Naive B cell (primary cell): ENCODE measurements around the gene CCDC179. TPM values are rescaled to one million over a fixed set of nuclear protein-coding genes. Genes with fewer than 3 reads are reported as not detected.

ENCODE experiments used
- ATAC-seq, 2 donors: fragments of 150-1000 bp; cut with Tn5 transposase; 2 replicates each; pipeline ENCODE4 v1.10.0; 2021; ENCODE audit warnings: low read depth in 2 of 2, mild to moderate bottlenecking in 2 of 2, moderate library complexity in 2 of 2
- DNase-seq: peaks from one replicate; pipeline ENCODE4 v3.0.0; 2022
- H3K27ac Mint-ChIP-seq, 6 donors: one replicate each; pipeline ENCODE4 v1.8.0; 2020 to 2022; ENCODE audit warnings: mild to moderate bottlenecking in 6 of 6, mixed read lengths in 6 of 6, moderate library complexity in 5 of 6, inconsistent platforms in 2 of 6
- H3K27me3 Mint-ChIP-seq, 3 donors: one replicate each; pipeline ENCODE4 v1.8.0; 2021 to 2022; ENCODE audit warnings: mixed read lengths in 3 of 3, mild to moderate bottlenecking in 1 of 3
- H3K36me3 Mint-ChIP-seq, 2 donors: one replicate each; pipeline ENCODE4 v1.8.0; 2020 to 2022; ENCODE audit warnings: mixed read lengths in 2 of 2, inconsistent platforms in 1 of 2, mild to moderate bottlenecking in 1 of 2
- H3K4me1 Mint-ChIP-seq, 3 donors: one replicate each; pipeline ENCODE4 v1.8.0; 2020 to 2022; ENCODE audit warnings: mixed read lengths in 3 of 3, inconsistent platforms in 1 of 3, mild to moderate bottlenecking in 1 of 3, moderate library complexity in 1 of 3
- H3K4me3 Mint-ChIP-seq, 8 donors: one replicate each; pipeline ENCODE4 v1.8.0; 2020 to 2022; ENCODE audit warnings: mild to moderate bottlenecking in 8 of 8, mixed read lengths in 8 of 8, moderate library complexity in 8 of 8, inconsistent platforms in 2 of 8
- H3K9me3 Mint-ChIP-seq, 7 donors: one replicate each; pipeline ENCODE4 v1.8.0; 2020 to 2022; ENCODE audit warnings: mixed read lengths in 7 of 7, mild to moderate bottlenecking in 5 of 7, inconsistent platforms in 2 of 7, moderate library complexity in 1 of 7
- polyA plus RNA-seq, 6 donors: library from polyadenylated mRNA; unstranded; fragments of 300-500 nt; fragmentation: Illumina TruSeq; gene quantifications; one replicate each; pipeline ENCODE4 v1.2.3, GENCODE V29; 2021; ENCODE audit warnings: low read depth in 6 of 6

The CCDC179 gene
- polyA plus RNA-seq, 6 donors from 2014 or later, result not detected

GRCh38 chr11:22798901-22799300 is 61.4 kb downstream of the CCDC179 start:
- Mint-ChIP-seq H3K9me3 (no peaks in the 10 kb centered on the region), H3K36me3 (no peaks in the 10 kb centered on the region), H3K4me1 (no peaks in the 10 kb centered on the region), H3K4me3 (no peak overlapping the region), H3K27ac (no peak overlapping the region), H3K27me3 (peaks cover 0 to 4% (median 0%) of the 10 kb centered on the region in 3 donors)
- DNase-seq, result no peak
- no peak for ATAC-seq

- ATAC-seq (no peak), DNase-seq (no peak)
- Mint-ChIP-seq H3K27ac (no peak overlapping the region), H3K9me3 (no peaks in the 10 kb centered on the region), H3K27me3 (peaks cover 0 to 4% (median 0%) of the 10 kb centered on the region in 3 donors), H3K4me3 (no peak overlapping the region), H3K36me3 (no peaks in the 10 kb centered on the region), H3K4me1 (no peaks in the 10 kb centered on the region)
These were observed 63.2 kb downstream of the CCDC179 start for GRCh38 chr11:22797047-22797446.

Other genes with a start within 250 kb of the CCDC179 start
- gene FANCF, start 234.7 kb downstream of the CCDC179 start, polyA plus RNA-seq, result 10 to 100 TPM; 12.5 to 22.4 (median 19.3) TPM
- 1 to 10 TPM in 5 of 6 donors, not detected in 1; 3.2 to 5.3 (median 3.5) TPM for gene GAS2, start 193.9 kb downstream of the CCDC179 start, polyA plus RNA-seq
- gene SVIP, start 30.7 kb downstream of the CCDC179 start, polyA plus RNA-seq, result 10 to 100 TPM; 26.9 to 35.1 (median 28.8) TPM